ENCODE measurements around the gene RPS6KA3.

DNA sequence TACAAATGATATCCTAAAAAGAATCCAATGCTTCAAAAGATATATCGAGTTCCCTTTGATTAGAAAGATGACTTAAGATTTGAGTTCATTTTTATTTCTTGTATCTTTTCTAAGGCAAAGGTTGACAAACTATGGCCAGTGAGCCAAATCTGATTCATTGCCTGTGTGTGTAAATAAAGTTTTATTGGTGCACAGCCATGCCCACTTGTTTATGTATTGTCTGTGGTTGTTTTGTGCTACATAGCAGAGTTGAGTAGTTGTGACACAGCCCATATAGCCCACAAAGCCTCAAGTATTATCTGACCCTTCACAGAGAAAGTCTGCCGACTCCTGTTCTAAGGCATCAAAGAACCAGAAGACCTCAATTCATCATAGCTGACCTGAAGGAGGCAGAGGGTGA, 92.9 kb downstream of the RPS6KA3 start:
- TF ChIP-seq, protein P1, sequence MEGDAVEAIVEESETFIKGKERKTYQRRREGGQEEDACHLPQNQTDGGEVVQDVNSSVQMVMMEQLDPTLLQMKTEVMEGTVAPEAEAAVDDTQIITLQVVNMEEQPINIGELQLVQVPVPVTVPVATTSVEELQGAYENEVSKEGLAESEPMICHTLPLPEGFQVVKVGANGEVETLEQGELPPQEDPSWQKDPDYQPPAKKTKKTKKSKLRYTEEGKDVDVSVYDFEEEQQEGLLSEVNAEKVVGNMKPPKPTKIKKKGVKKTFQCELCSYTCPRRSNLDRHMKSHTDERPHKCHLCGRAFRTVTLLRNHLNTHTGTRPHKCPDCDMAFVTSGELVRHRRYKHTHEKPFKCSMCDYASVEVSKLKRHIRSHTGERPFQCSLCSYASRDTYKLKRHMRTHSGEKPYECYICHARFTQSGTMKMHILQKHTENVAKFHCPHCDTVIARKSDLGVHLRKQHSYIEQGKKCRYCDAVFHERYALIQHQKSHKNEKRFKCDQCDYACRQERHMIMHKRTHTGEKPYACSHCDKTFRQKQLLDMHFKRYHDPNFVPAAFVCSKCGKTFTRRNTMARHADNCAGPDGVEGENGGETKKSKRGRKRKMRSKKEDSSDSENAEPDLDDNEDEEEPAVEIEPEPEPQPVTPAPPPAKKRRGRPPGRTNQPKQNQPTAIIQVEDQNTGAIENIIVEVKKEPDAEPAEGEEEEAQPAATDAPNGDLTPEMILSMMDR (IDR thresholded peaks at IDR 0.05), result no peak
- TF ChIP-seq OVOL2 (CRISPR knock-in tag; IDR thresholded peaks at IDR 0.05; ENCODE audit: borderline replicate concordance), result no peak
- TF ChIP-seq TEAD4 (CRISPR knock-in tag; IDR thresholded peaks at IDR 0.05), result no peak
- no peak for TF ChIP-seq FOXP1 (CRISPR knock-in tag; IDR thresholded peaks at IDR 0.05; ENCODE audit: borderline replicate concordance)
- TF ChIP-seq JAZF1 (CRISPR knock-in tag; IDR thresholded peaks at IDR 0.05), result no peak
- no peak for TF ChIP-seq NR3C1 (CRISPR knock-in tag; conservative IDR thresholded peaks at IDR 0.05; ENCODE audit: low read depth)
- TF ChIP-seq, protein P2, sequence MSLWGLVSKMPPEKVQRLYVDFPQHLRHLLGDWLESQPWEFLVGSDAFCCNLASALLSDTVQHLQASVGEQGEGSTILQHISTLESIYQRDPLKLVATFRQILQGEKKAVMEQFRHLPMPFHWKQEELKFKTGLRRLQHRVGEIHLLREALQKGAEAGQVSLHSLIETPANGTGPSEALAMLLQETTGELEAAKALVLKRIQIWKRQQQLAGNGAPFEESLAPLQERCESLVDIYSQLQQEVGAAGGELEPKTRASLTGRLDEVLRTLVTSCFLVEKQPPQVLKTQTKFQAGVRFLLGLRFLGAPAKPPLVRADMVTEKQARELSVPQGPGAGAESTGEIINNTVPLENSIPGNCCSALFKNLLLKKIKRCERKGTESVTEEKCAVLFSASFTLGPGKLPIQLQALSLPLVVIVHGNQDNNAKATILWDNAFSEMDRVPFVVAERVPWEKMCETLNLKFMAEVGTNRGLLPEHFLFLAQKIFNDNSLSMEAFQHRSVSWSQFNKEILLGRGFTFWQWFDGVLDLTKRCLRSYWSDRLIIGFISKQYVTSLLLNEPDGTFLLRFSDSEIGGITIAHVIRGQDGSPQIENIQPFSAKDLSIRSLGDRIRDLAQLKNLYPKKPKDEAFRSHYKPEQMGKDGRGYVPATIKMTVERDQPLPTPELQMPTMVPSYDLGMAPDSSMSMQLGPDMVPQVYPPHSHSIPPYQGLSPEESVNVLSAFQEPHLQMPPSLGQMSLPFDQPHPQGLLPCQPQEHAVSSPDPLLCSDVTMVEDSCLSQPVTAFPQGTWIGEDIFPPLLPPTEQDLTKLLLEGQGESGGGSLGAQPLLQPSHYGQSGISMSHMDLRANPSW (CRISPR knock-in tag; conservative IDR thresholded peaks at IDR 0.05; ENCODE audit: low read depth), result no peak
- TF ChIP-seq TP53 (CRISPR knock-in tag; IDR thresholded peaks at IDR 0.05), result no peak
- TF ChIP-seq, protein P3, sequence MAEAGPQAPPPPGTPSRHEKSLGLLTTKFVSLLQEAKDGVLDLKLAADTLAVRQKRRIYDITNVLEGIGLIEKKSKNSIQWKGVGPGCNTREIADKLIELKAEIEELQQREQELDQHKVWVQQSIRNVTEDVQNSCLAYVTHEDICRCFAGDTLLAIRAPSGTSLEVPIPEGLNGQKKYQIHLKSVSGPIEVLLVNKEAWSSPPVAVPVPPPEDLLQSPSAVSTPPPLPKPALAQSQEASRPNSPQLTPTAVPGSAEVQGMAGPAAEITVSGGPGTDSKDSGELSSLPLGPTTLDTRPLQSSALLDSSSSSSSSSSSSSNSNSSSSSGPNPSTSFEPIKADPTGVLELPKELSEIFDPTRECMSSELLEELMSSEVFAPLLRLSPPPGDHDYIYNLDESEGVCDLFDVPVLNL (CRISPR knock-in tag; IDR thresholded peaks at IDR 0.05; ENCODE audit: borderline replicate concordance, low read depth), result no peak
- TF ChIP-seq, protein P4, sequence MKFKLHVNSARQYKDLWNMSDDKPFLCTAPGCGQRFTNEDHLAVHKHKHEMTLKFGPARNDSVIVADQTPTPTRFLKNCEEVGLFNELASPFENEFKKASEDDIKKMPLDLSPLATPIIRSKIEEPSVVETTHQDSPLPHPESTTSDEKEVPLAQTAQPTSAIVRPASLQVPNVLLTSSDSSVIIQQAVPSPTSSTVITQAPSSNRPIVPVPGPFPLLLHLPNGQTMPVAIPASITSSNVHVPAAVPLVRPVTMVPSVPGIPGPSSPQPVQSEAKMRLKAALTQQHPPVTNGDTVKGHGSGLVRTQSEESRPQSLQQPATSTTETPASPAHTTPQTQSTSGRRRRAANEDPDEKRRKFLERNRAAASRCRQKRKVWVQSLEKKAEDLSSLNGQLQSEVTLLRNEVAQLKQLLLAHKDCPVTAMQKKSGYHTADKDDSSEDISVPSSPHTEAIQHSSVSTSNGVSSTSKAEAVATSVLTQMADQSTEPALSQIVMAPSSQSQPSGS (CRISPR knock-in tag; IDR thresholded peaks at IDR 0.05; ENCODE audit: borderline replicate concordance, low read depth), result no peak
- no peak for TF ChIP-seq MXD4 (CRISPR knock-in tag; IDR thresholded peaks at IDR 0.05; ENCODE audit: borderline replicate concordance)
- TF ChIP-seq SP1 (CRISPR knock-in tag; conservative IDR thresholded peaks at IDR 0.05), result no peak
